DMS79 (cell line): ENCODE results near the gene MYO7B.

Experiments used
- DNase-seq: peaks from one replicate; lab custom pipeline; 2025; lab: John Stamatoyannopoulos, UW

The MYO7B gene

DNA sequence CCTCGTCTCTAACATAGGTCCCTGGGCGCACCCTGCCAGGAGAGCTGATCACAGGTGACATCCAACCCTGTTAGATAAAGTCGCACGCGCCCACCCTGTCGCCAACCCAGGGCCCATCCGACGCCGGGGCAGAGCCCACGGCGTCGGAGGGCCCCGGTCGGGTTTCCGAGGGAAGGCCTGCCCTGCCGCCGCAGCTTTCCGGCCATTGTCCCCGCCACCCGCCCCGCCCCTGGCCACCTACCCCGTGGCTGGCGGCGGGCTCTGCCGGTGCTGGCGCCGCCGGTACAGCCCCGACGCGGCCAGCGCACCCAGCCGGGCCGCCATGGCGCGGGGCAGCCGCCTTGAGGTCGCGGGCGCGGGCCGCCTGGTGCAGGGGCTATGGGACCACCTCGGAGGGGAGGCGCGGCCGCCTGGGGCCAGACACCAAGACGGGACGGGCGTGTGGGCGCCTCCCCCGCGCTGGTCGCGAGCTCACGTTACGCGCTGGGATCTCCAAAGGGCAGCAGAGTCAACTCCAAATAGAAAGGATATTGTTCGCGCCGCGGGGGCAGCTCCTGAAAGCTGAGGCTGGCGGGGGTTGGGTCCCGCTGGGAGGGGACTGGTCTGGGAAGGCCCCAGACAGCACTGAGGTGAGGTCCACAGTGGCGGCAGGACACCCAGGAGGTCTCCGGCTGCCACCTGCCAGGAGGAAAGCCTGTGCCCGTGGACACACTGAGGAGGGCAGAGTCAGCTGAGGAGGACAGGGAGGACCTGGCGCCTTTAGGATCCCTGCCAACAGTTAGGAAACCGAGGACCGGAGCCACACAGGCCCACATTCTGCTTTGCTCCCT is 128.8 kb downstream of the MYO7B start:
- no peak for DNase-seq

DNA sequence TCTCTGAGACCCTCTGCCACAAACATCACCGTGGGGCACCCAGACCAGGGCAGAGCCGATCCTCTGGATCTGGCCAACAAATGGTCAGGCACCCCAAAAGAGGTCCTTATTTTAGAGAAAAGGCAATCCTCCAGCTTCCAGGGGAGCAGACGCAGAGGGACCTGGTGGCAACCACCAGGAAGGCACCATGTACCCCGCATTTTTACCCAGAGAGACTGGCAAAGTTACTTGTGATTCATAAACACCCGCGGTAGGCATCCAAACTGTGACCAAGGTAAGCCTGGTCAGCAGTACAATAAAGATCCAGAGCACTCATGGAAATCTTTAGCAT is 129.4 kb downstream of the MYO7B start:
- no peak for DNase-seq

- no peak for DNase-seq
These were observed 129.9 kb downstream of the MYO7B start for GRCh38 chr2:127665267-127665893.

DNA sequence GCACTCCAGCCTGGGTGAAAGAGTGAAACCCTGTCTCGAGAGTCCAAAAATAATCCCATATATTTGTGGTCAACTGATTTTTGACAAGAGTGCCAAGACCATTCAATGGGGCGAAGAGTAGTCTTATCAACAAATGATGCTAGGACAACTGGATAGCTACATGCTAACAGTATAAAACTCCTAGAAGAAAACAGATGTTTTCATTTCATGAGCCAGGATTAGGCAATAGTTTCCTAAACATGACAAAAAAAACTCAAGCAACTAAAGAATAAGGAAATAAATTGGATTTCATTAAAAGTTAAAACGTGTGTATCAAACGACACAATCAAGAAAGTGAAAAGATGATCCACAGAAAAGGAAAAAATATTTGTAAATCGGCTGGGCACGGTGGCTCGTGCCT is 133.6 kb downstream of the MYO7B start:
- no peak for DNase-seq

GRCh38 chr2:127670055-127670956 is 134.8 kb downstream of the MYO7B start:
- no peak for DNase-seq

DNA sequence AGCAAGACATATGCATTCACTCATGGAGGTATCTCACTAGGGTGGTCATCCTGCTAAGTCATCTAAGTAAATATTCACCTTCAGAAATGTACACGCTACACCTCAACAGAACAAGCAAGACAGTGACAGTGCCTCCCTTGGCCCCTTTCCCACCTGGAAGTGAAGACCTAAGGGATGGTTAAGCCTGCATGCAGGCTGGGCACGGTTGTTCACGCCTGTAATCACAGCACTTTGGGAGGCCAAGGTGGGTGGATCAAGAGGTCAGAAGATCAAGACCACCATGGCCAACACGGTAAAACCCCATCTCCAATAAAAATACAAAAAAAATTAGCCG is 135.4 kb downstream of the MYO7B start:
- no peak for DNase-seq

GRCh38 chr2:127671557-127672302 is 136.2 kb downstream of the MYO7B start:
- no peak for DNase-seq

GRCh38 chr2:127672341-127673224 is 137.1 kb downstream of the MYO7B start:
- no peak for DNase-seq

DNA sequence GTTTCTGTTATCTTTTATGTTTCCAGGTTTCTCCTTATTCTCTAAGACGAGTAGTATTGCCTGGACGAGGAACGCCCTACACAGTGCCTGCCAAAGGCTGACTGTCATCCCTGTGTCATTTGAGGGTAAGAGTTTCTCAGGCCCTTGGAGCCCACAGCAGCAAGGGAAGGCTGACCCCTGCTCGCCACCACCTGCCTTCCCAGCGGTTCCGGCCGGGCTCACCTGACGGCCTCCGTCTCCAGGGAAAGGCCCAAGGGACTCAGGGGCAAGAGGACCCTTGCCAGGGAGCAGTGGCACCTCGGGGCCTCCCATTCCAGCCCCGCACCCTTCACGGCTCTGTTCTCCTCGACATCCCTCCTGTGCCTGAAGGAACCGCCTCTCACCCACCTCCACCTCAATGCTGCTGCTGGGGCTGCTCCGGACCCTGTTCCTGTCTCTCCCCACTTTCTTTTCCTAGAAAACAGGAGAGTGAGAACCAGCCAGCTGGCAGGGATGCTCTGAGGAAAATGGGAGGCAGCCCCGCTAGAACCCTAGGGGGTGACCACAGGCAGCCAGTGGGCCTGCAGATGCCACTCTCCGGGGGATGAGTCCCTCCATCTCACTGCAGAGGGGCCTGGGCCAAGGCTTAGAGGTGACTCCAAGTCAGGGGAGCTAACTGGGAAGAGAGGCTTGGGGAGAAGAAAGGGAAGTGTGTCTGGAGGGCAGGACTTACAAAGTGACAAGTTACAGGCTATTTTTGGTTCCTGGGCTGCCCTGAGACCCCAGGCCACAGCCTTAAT is 138.0 kb downstream of the MYO7B start:
- DNase-seq = no peak

GRCh38 chr2:127674241-127675209 is 139.0 kb downstream of the MYO7B start:
- no peak for DNase-seq

DNA sequence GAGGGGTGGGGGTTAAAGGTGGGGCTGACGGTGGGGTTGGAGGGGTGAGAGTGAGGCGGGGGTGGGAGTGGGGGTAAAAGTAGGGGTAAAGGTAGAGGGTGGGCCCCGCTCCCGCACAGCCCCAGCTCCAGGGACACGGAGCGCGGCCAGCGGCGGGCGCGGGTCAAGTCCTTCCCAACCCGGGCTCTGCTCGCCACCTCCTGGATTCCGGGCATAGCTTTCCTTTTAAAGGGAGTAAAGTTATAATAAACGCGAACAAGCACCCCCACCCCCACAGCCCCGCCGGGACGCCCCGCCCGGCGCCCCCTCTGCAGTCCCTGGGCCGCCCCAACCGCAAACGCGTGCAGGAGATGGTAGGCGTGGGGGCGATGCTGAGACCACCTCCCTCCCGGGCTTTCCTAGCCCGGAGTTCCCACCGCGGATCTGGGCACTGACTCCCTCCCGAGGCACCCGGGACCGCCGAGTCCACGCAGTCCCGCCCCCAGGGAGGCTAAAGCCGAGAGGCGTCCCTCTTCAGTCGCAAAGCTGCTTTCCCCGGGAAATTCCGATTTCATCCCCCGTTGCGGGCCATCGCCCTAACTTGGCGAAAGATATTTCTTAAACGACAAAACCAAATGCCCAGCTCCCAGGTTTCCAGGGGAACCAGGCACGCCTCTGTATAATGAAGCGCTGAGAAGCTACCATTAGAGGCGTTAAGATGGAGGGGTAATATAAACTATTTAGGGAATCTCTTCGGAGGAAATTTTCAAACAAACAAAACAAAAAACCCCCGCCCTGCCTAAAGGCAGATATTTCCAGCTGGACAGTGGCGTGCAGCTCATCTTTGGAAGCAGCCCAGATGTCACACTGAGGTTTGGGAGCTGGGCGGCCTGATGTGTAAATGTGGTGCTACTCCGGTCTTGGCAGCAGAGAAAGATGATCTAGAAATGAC is 140.1 kb downstream of the MYO7B start, which contains the start of gene LIMS2:
Gene LIMS2 (minus strand): TSS at position 200 of the 931 bp plus-strand sequence. CDS start 506 bp downstream, outside the sequence.
- DNase-seq = no peak

GRCh38 chr2:127676906-127677305 is 141.4 kb downstream of the MYO7B start:
- no peak for DNase-seq

- DNase-seq = no peak
These were observed 143.0 kb downstream of the MYO7B start for GRCh38 chr2:127678531-127678930.

GRCh38 chr2:127678991-127679390 is 143.5 kb downstream of the MYO7B start:
- no peak for DNase-seq

DNA sequence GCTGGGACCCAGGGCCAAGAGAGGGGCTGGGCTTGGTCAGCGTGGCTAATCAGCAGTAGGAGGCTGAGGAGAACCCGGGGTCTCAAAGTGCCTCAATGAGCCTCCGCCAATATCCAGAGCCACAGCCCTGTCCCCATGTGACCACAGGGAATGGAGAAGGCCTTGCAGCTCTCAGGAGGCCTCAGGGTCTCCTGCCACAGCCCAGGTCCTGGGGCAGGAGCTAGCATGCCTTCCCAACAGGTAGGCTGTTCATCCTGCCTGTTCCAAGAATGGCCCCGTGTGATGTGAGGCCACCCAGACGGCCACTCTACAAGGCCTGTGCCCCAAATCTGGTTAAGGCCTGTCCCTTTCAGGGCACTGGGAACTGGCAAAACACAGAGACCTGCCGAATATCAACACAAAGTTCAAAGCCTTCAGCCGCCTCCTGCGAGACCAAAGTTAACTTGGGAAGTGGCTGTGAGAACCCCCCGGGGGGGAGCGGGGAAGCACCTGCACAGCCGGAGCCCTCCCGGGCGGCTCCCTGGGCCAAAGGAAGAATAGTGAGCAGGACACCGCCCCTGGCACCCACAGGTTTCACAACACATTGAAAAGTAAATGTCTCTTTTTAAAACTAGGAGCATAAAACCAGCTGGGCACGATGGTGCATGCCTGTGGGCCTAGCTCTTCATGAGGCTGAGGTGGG is 144.3 kb downstream of the MYO7B start:
- no peak for DNase-seq

GRCh38 chr2:127680706-127681287 is 145.3 kb downstream of the MYO7B start:
- DNase-seq = no peak

DNA sequence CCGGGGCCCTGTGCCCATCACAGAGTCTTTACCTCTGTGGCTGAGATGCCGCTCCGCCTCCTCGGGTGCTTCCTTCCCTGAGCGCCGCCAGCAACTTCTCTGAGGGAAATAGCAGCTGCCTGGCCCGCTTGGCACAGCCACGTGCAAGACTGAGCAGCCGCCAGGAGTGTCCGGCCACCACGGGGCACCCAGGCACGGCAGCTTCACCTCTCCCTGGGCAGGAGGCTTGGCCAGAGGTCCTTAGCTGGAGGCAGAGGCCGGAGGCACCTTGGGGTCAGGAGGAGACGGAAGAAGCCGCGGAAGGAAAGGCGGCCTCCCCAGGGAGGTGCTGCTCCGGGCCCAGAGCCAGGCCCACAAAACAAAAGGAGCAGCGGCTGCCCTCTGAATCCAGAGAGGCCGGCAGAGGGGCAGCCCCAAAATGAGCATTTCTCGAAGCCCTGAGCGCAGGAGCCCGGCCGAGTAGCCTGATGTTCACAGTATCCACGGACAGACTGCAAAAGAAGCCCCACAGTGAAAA is 145.9 kb downstream of the MYO7B start:
- DNase-seq = no peak
